Adrenal gland (tissue), 12 donors: ENCODE measurements around the gene SLC19A1. TPM values are rescaled to one million over a fixed set of nuclear protein-coding genes. Genes with fewer than 3 reads are reported as not detected.
A peak's percentile ranks its signal among the peaks of the same experiment; 100 is the strongest.

ENCODE experiments used
- DNase-seq, 7 donors: peaks; one replicate each; pipeline ENCODE4 v3.0.0-alpha.2; 2019 to 2020
- H3K27ac ChIP-seq, 5 donors: fragments of 200-600 bp; sonication (generic) in 4 of 5; 1 replicate in 3 of 5; 2 replicates in 2 of 5; pipeline versions ENCODE4 v1.5.1 to v1.8.0; 2016 to 2020; ENCODE audit warnings: mild to moderate bottlenecking in 1 of 5
- H3K27me3 ChIP-seq: fragments of 200-600 bp; 2 replicates; pipeline ENCODE4 v1.8.0; 2021
- H3K36me3 ChIP-seq, 2 donors: fragments of 200-600 bp; replicated peaks in 1 of 2; 1 replicate in 1 of 2; 2 replicates in 1 of 2; pipeline versions ENCODE4 v1.5.1 to v1.8.0; 2018 to 2022
- H3K4me1 ChIP-seq, 2 donors: fragments of 200-600 bp; replicated peaks in 1 of 2; 1 replicate in 1 of 2; 2 replicates in 1 of 2; pipeline versions ENCODE4 v1.5.1 to v1.8.0; 2018 to 2021
- H3K4me3 ChIP-seq, 4 donors: fragments of 200-600 bp; sonication (generic) in 3 of 4; one replicate each; pipeline ENCODE4 v1.5.1; 2016 to 2018
- H3K9me3 ChIP-seq, 3 donors: fragments of 200-600 bp; sonication (generic) in 1 of 3; replicated peaks in 1 of 3; 1 replicate in 2 of 3; 2 replicates in 1 of 3; pipeline versions ENCODE4 v1.5.1 to v1.8.0; 2016 to 2021
- CTCF ChIP-seq, 6 experiments: fragments of 450-650 bp in 4 of 6; fragments of 200-600 bp in 2 of 6; sonication (generic) in 1 of 6; IDR thresholded peaks; 1 replicate in 5 of 6; 2 replicates in 1 of 6; pipeline versions ENCODE4 v1.5.1 to v1.8.0; 2016 to 2021; ENCODE audit warnings: antibody characterized with exemption in 6 of 6, mild to moderate bottlenecking in 2 of 6, moderate library complexity in 1 of 6
- POLR2A ChIP-seq, 2 donors: fragments of 450-650 bp; IDR thresholded peaks; one replicate each; pipeline ENCODE4 v1.6.1; 2017; ENCODE audit warnings: antibody characterized with exemption in 2 of 2, mild to moderate bottlenecking in 2 of 2, moderate library complexity in 1 of 2
- WGBS, 4 donors: extraction: QIAGEN DNeasy Blood & Tissue Kit in 2 of 4; methylation state at CpG; one replicate each; pipeline versions ENCODE4 v1.1.5 to v1.1.7; 2013 to 2017; 5-methylcytosine and 5-hydroxymethylcytosine counted together
- intact Hi-C, 2 donors: fragments of 100-400 bp; cut with DNase I; formaldehyde crosslinking; loops; one replicate each; pipeline versions ENCODE4 v1.14.1 to v1.15.0; 2022 to 2023
- polyA plus RNA-seq, 3 donors: library from polyadenylated mRNA; stranded (reverse); fragments of 200-250 nt in 2 of 3; fragments of 350-450 nt in 1 of 3; fragmentation: Illumina TruSeq in 1 of 3; extraction: RNeasy Lipid Tissue Mini Kit (QIAGEN cat#74804) in 1 of 3; gene quantifications; one replicate each; pipeline ENCODE4 v1.2.3, GENCODE V29; 2013 to 2014
- total RNA-seq, 9 donors: library from RNA; depleted of rRNA in 4 of 9; stranded (reverse); fragments of >200 nt in 4 of 9; fragments of 120-200 nt in 1 of 9; fragmentation: NEBNext Ultra II Directional in 1 of 9; extraction: Animal tissue kit (Norgen Biotek cat#: 25700) in 1 of 9; gene quantifications; one replicate each; pipeline versions ENCODE4 v1.1.0 to v1.2.4, GENCODE V29; 2013 to 2023
- donor health status: healthy with polysubstance abuse.
- donor health status: Bipolar disorder and iron deficiency.
- donor health status: DM: yes; HTN: yes; CAD: no.
- donor health status: DM: no; HTN: no; CAD: no.
- donor health status: DM: no; HTN: no; CAD: no.
- donor health status: DM: yes; HTN: yes; CAD: no.

Gene SLC19A1
- total and polyA plus RNA-seq, 12 donors, result 1.7 to 21.2 (median 15.3) TPM

GRCh38 chr21:45574691-45575090, 32.5 kb upstream of the SLC19A1 start:
- Histone ChIP-seq H3K27ac (no peak overlapping the region), H3K4me3 (no peak overlapping the region), H3K36me3 (no peaks in the 10 kb centered on the region), H3K9me3 (no peaks in the 10 kb centered on the region), H3K4me1 (peaks cover 8 to 13% of the 10 kb centered on the region in 2 donors), H3K27me3 (no peaks in the 10 kb centered on the region)
- DNase-seq, result peak in 4 of 7 donors; percentile 3 to 41 (median 8)
- TF ChIP-seq CTCF (IDR thresholded peaks at IDR 0.05) (no peak), POLR2A (IDR thresholded peaks at IDR 0.05) (no peak)
- 74 to 83% (median 81%) methylated on average over 5 to 14 of the region's 14 CpGs for WGBS, 4 donors
- intact Hi-C loops, result no loop called here

- Histone ChIP-seq H3K27ac (peak overlapping the region in 1 of 5 donors; percentile 22), H3K4me3 (no peak overlapping the region), H3K36me3 (no peaks in the 10 kb centered on the region), H3K9me3 (no peaks in the 10 kb centered on the region), H3K27me3 (no peaks in the 10 kb centered on the region), H3K4me1 (peaks cover 8 to 13% of the 10 kb centered on the region in 2 donors)
- intact Hi-C loops, result no loop called here
- WGBS, 4 donors, result 86 to 89% (median 88%) methylated on average over 13 to 25 of the region's 25 CpGs
- peak in 3 of 7 donors; percentile 5 to 34 (median 18) for DNase-seq
- TF ChIP-seq CTCF (IDR thresholded peaks at IDR 0.05), result no peak
- no peak for TF ChIP-seq POLR2A (IDR thresholded peaks at IDR 0.05)
These were observed 31.9 kb upstream of the SLC19A1 start for GRCh38 chr21:45574081-45574501.

GRCh38 chr21:45573452-45574035, 31.3 kb upstream of the SLC19A1 start:
- peak in 3 of 7 donors; percentile 6 to 46 (median 14) for DNase-seq
- Histone ChIP-seq H3K36me3 (no peaks in the 10 kb centered on the region), H3K27me3 (no peaks in the 10 kb centered on the region), H3K27ac (peak overlapping the region in 1 of 5 donors; percentile 22), H3K4me3 (no peak overlapping the region), H3K4me1 (peaks cover 8 to 13% of the 10 kb centered on the region in 2 donors), H3K9me3 (no peaks in the 10 kb centered on the region)
- intact Hi-C loops, result no loop called here
- WGBS, 4 donors, result 71 to 79% (median 78%) methylated on average over 14 of the region's 14 CpGs
- TF ChIP-seq POLR2A (IDR thresholded peaks at IDR 0.05) (no peak), CTCF (IDR thresholded peaks at IDR 0.05) (no peak)

- Histone ChIP-seq H3K4me3 (no peak overlapping the region), H3K36me3 (no peaks in the 10 kb centered on the region), H3K27me3 (no peaks in the 10 kb centered on the region), H3K27ac (peak overlapping the region in 2 of 5 donors; percentile 10 to 73), H3K9me3 (no peaks in the 10 kb centered on the region), H3K4me1 (peaks cover 8 to 13% of the 10 kb centered on the region in 2 donors)
- DNase-seq, result peak in 3 of 7 donors; percentile 5 to 40 (median 18)
- 67 to 79% (median 77%) methylated on average over 11 of the region's 11 CpGs for WGBS, 4 donors
- intact Hi-C loops, result no loop called here
- TF ChIP-seq CTCF (IDR thresholded peaks at IDR 0.05), result no peak
- no peak for TF ChIP-seq POLR2A (IDR thresholded peaks at IDR 0.05)
These were observed 30.7 kb upstream of the SLC19A1 start for GRCh38 chr21:45572783-45573451.
